ENCODE results near the gene MSI2.

DNA sequence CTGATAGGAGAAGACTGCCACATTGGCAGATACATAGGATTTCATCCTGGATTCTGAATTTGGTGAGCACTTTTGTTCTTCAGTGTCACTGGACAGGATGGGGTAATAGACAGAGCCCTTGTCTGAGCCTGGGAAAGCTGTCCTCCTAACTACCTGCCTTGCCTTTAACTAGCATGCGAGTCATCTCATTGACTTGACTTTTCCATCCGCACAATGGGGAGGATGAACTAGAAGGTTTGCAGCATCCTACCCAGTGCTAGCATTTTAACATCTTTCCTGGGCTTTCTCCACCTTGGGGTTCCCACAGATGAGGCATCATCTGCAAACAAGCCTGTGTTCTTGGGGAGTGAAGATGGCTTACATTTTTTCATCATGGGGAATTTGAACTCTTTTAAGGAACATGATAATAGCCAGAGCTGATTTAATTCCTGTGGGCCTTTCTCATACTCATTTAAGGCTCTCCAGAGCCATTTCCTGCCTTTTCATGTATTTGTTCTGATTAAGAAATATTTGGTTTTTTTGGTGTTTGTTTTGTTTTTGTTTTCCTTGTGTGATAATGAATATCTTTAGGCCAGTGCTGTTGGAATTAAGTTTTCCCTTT is 139.5 kb downstream of the MSI2 start:
- TF ChIP-seq CTCF (IDR thresholded peaks at IDR 0.05) (no peak), POLR2A (IDR thresholded peaks at IDR 0.05) (no peak)
